Kidney (tissue), 14 donors: ENCODE results near the gene COG2. TPM values are rescaled to one million over a fixed set of nuclear protein-coding genes. Genes with fewer than 3 reads are reported as not detected.

ENCODE experiments used
- DNase-seq, 5 donors: peaks; one replicate each; pipeline ENCODE4 v3.0.0-alpha.2; 2013 to 2020
- FAIRE-seq: peaks from 2 replicates; lab custom pipeline; 2012; peaks lifted over from hg19 to GRCh38; lab: Jason Lieb, UNC
- H3K27ac ChIP-seq, 2 donors: one replicate each; pipeline ENCODE4 v1.7.0; 2013; ENCODE audit warnings: low read depth in 2 of 2, low read length in 2 of 2, inconsistent platforms in 1 of 2
- H3K27me3 ChIP-seq: one replicate; pipeline ENCODE4 v1.7.1; 2013; ENCODE audit warnings: low read length, inconsistent platforms; ENCODE audit not compliant: control insufficient read depth, insufficient read depth
- H3K36me3 ChIP-seq, 3 donors: one replicate each; pipeline versions ENCODE4 v1.7.0 to v1.7.1; 2013; ENCODE audit warnings: low read length in 3 of 3, control low read depth in 1 of 3, inconsistent platforms in 1 of 3; ENCODE audit not compliant: insufficient read depth in 3 of 3, control insufficient read depth in 2 of 3
- H3K4me1 ChIP-seq, 3 donors: one replicate each; pipeline versions ENCODE4 v1.7.0 to v1.7.1; 2013; ENCODE audit warnings: low read length in 3 of 3, inconsistent platforms in 1 of 3, low read depth in 1 of 3; ENCODE audit not compliant: control insufficient read depth in 2 of 3, insufficient read depth in 2 of 3
- H3K4me3 ChIP-seq, 3 donors: one replicate each; pipeline versions ENCODE4 v1.7.0 to v1.8.1; 2013; ENCODE audit warnings: low read length in 3 of 3, control low read depth in 1 of 3, inconsistent platforms in 1 of 3
- H3K9ac ChIP-seq, 3 donors: one replicate each; pipeline versions ENCODE4 v1.7.0 to v1.7.1; 2013; ENCODE audit warnings: low read length in 3 of 3, control low read depth in 1 of 3, inconsistent platforms in 1 of 3
- H3K9me3 ChIP-seq, 3 donors: one replicate each; pipeline versions ENCODE4 v1.7.0 to v1.7.1; 2013; ENCODE audit warnings: low read length in 3 of 3, control low read depth in 1 of 3, inconsistent platforms in 1 of 3; ENCODE audit not compliant: control insufficient read depth in 2 of 3, insufficient read depth in 1 of 3
- CTCF ChIP-seq: IDR thresholded peaks from 3 replicates; pipeline ENCODE4 v1.5.1; 2012; ENCODE audit warnings: mild to moderate bottlenecking, moderate library complexity, borderline replicate concordance; ENCODE audit not compliant: insufficient read depth; ENCODE audit errors: extremely low read depth
- intact Hi-C: fragments of 100-400 bp; cut with DNase I; formaldehyde crosslinking; loops from one replicate; pipeline ENCODE4 v1.11.1; 2022
- polyA plus RNA-seq: library from polyadenylated mRNA; stranded (reverse); fragments of 350-450 nt; fragmentation: Illumina TruSeq; extraction: RNeasy Lipid Tissue Mini Kit (QIAGEN cat#74804); gene quantifications from one replicate; pipeline ENCODE4 v1.2.3, GENCODE V29; 2014; ENCODE audit warnings: low read depth, low replicate concordance; ENCODE audit not compliant: insufficient read depth
- total RNA-seq: library from RNA; stranded (reverse); fragmentation: NEBNext Ultra II Directional; extraction: Animal tissue kit (Norgen Biotek cat#: 25700); gene quantifications from one replicate; pipeline ENCODE4 v1.2.1, GENCODE V29; 2021
- donor health status: control.
- donor health status: control.
- donor health status: control.
- donor health status: control.
- donor health status: control.
- donor health status: DM: yes; HTN: yes; CAD: no.
- donor health status: Normal renal cell carcinoma (clear cell type).

COG2 gene
- total and polyA plus RNA-seq, 2 donors from 2014 or later: 17.9 to 30.7 TPM

- Histone ChIP-seq H3K36me3 (no peaks in the 10 kb centered on the region), H3K27ac (no peak overlapping the region), H3K27me3 (no peaks in the 10 kb centered on the region), H3K9me3 (no peaks in the 10 kb centered on the region), H3K4me3 (no peak overlapping the region), H3K4me1 (peaks cover 0 to 14% (median 11%) of the 10 kb centered on the region in 3 donors), H3K9ac (no peak overlapping the region)
- DNase-seq (no peak), FAIRE-seq (no peak)
- intact Hi-C loops: no loop called here
- TF ChIP-seq CTCF: no peak
Observed at GRCh38 chr1:230641346-230641745, 935 bp upstream of the COG2 start.

GRCh38 chr1:230641900-230642262, 400 bp upstream of the COG2 start:
- H3K27me3 ChIP-seq: no peaks in the 10 kb centered on the region
- H3K27ac ChIP-seq: no peak overlapping the region
- peaks cover 0 to 14% (median 11%) of the 10 kb centered on the region in 3 donors for H3K4me1 ChIP-seq
- DNase-seq (no peak), FAIRE-seq (no peak)
- intact Hi-C loops: no loop called here
- H3K9ac ChIP-seq: peak overlapping the region in 2 of 3 donors; percentile 20 to 50
- no peaks in the 10 kb centered on the region for H3K9me3 ChIP-seq
- H3K4me3 ChIP-seq: peak overlapping the region; percentile 65 to 99 (median 80)
- no peak for TF ChIP-seq CTCF
- H3K36me3 ChIP-seq: no peaks in the 10 kb centered on the region

- DNase-seq (peak in 1 of 5 donors; percentile 4), FAIRE-seq (no peak)
- intact Hi-C loops: no loop called here
- Histone ChIP-seq H3K27me3 (no peaks in the 10 kb centered on the region), H3K9me3 (no peaks in the 10 kb centered on the region), H3K36me3 (no peaks in the 10 kb centered on the region), H3K4me1 (peaks cover 0 to 14% (median 11%) of the 10 kb centered on the region in 3 donors), H3K27ac (no peak overlapping the region), H3K9ac (no peak overlapping the region), H3K4me3 (peak overlapping the region in 2 of 3 donors; percentile 22 to 99)
- no peak for TF ChIP-seq CTCF
Observed at GRCh38 chr1:230643908-230644307, 1.6 kb downstream of the COG2 start.
